Cardiac muscle cell (in vitro differentiated cells and primary cell): ENCODE measurements around the gene ADRM1. TPM values are rescaled to one million over a fixed set of nuclear protein-coding genes. Genes with fewer than 3 reads are reported as not detected.
A peak's percentile ranks its signal among the peaks of the same experiment; 100 is the strongest.

Source experiments
- DNase-seq, 2 donors: peaks; one replicate each; pipeline versions ENCODE4 v3.0.0 to v3.0.0-alpha.2; 2010 to 2017; ENCODE audit warnings: low read depth in 1 of 2, low spot score in 1 of 2
- H3K27ac ChIP-seq: fragments of 200-600 bp; sonication (generic); 2 replicates; pipeline ENCODE4 v1.5.1; 2016
- H3K27me3 ChIP-seq: fragments of 200-600 bp; sonication (generic); 2 replicates; pipeline ENCODE4 v1.6.0; 2016; ENCODE audit warnings: control low read depth
- H3K36me3 ChIP-seq: fragments of 200-600 bp; sonication (generic); 2 replicates; pipeline ENCODE4 v1.5.1; 2016; ENCODE audit warnings: control low read depth
- H3K4me1 ChIP-seq: fragments of 200-600 bp; sonication (generic); 2 replicates; pipeline ENCODE4 v1.8.1; 2017; ENCODE audit warnings: low read depth, mild to moderate bottlenecking, mixed run types
- H3K4me3 ChIP-seq: fragments of 200-600 bp; sonication (generic); 2 replicates; pipeline ENCODE4 v1.5.1; 2016; ENCODE audit warnings: mild to moderate bottlenecking
- H3K9me3 ChIP-seq: fragments of 200-600 bp; sonication (generic); 2 replicates; pipeline ENCODE4 v1.5.1; 2017; ENCODE audit warnings: low read depth, mild to moderate bottlenecking, control low read depth
- polyA plus RNA-seq: library from polyadenylated mRNA; unstranded; fragments of >200 nt; fragmentation: Nextera tagmentation; extraction: Ambion mirVana; gene quantifications from 2 replicates; pipeline ENCODE4 v1.2.1, GENCODE V29; 2016
- total RNA-seq: library from RNA; depleted of rRNA; stranded (reverse); fragments of >200 nt; gene quantifications from 2 replicates; pipeline ENCODE4 v1.2.3, GENCODE V29; 2016
- TF ChIP-seq, protein P1 (sequence below): IDR thresholded peaks from 2 replicates; pipeline ENCODE4 v1.5.1; 2012; ENCODE audit warnings: low read depth, mild to moderate bottlenecking, low read length

Gene ADRM1
- total and polyA plus RNA-seq, 2 experiments from 2014 or later = 128 to 160 TPM

GRCh38 chr20:62352402-62353288, 49.8 kb downstream of the ADRM1 start:
- no peak for DNase-seq
- Histone ChIP-seq H3K4me1 (peaks cover 21% of the 10 kb centered on the region), H3K9me3 (no peaks in the 10 kb centered on the region), H3K27me3 (no peaks in the 10 kb centered on the region), H3K4me3 (no peak overlapping the region), H3K27ac (no peak overlapping the region), H3K36me3 (peaks cover 10% of the 10 kb centered on the region)
- TF ChIP-seq, protein P1, sequence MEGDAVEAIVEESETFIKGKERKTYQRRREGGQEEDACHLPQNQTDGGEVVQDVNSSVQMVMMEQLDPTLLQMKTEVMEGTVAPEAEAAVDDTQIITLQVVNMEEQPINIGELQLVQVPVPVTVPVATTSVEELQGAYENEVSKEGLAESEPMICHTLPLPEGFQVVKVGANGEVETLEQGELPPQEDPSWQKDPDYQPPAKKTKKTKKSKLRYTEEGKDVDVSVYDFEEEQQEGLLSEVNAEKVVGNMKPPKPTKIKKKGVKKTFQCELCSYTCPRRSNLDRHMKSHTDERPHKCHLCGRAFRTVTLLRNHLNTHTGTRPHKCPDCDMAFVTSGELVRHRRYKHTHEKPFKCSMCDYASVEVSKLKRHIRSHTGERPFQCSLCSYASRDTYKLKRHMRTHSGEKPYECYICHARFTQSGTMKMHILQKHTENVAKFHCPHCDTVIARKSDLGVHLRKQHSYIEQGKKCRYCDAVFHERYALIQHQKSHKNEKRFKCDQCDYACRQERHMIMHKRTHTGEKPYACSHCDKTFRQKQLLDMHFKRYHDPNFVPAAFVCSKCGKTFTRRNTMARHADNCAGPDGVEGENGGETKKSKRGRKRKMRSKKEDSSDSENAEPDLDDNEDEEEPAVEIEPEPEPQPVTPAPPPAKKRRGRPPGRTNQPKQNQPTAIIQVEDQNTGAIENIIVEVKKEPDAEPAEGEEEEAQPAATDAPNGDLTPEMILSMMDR = no peak

DNA sequence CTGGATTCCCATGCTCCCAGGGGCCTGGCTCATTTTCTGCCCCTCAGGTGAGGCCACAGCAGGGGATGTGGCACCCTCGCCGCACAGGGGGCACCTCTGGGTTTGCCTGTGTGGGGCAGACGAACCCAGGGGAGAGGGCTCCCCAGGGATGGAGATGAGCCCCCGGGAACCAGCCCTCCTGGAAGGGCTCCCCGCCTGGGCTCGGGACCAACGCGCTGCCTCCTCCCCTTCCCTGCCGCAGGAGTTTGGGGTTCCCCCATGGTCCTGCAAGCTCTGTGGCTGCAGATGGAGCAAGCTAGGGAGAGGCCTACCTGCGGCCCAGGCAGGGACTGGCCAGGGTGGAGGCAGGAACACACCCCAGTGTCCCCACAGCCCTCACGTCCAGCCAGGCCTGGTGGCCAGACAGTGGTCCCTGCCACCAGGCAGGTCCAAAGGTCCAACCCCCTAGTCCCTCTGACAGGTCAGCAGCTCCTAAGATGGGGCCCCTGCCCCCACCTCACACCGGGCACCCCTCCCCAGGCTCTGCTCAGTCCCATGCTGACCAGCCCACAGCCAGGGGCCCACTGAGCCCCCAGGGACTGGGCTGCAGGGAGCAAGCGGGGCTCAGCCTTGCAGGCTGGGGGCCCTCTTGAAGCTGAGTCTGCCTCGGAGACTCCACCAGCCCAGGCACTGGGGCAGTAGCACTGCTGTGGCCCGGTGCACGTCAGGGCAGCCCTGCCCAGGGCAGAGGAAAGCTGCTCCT, 50.7 kb downstream of the ADRM1 start:
- Histone ChIP-seq H3K4me3 (no peak overlapping the region), H3K9me3 (no peaks in the 10 kb centered on the region), H3K27me3 (no peaks in the 10 kb centered on the region), H3K4me1 (peaks cover 21% of the 10 kb centered on the region), H3K27ac (no peak overlapping the region), H3K36me3 (peaks cover 10% of the 10 kb centered on the region)
- TF ChIP-seq, protein P1 = no peak
- no peak for DNase-seq

DNA sequence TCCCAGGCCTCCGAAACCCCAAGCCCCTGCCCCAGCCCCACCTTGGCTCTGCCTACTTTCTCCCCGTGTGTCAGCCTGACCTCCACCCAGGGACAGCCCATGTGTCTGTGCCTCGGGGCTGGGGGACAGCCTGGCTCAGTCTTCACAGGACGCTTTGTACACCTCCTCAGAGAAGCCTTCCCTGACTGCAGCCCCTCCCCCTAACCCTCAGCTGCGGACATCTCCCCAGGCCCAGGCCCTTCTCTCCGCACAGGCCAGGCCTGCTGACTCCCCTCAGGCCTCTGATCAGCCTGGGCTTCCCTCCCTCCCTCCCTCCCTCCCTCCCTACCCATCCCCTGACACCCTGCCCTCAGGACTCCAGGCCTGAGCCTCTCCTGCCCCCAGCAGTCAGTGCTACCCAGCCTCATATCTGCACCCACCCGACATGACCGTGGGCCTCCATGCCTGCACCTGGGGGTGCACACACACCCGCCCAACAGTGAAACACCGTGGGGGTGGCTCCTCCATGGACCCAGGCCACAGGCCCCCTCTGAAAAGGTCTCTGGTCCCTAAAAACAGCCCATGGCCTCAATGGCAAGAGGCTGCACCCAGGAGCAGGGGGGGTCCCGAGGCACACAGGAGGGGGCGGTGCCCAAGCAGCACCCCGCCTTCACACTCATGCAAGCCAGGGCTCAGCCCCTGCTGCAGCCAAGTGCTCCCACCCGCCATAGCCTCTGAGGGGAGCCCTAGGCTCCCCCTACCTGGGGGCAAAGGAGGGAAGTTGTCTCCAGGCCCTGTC, 51.4 kb downstream of the ADRM1 start:
- no peaks in the 10 kb centered on the region for H3K27me3 ChIP-seq
- H3K4me1 ChIP-seq = peaks cover 21% of the 10 kb centered on the region
- DNase-seq = no peak
- TF ChIP-seq, protein P1 = no peak
- H3K27ac ChIP-seq = peak overlapping the region; percentile 13
- peaks cover 10% of the 10 kb centered on the region for H3K36me3 ChIP-seq
- no peaks in the 10 kb centered on the region for H3K9me3 ChIP-seq
- H3K4me3 ChIP-seq = no peak overlapping the region

DNA sequence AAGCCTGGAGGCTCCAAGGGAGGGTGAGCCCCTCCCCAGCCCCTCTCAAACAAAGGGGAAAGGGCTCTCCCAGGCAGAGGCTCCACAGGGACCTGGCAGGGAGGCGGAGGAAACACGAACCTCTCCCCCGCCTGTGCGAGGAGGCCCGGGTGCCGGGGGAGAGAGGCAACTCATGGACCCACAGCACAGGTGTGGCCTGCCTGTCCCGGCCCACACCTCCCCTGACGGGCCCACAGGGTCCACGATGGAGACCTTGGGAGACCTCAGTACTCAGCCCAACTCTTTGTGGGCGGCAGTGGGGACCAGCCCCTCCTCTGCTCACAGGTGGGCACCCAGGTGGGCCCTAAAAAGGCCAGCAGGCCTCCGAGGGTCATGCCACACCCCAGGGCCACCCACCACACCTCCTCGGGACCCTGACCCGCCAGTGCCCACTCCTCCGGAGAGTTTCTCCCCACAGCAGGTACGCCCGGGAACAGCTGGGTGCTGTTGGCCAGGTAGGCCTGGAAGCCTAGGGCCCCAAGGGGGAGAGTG, 52.1 kb downstream of the ADRM1 start:
- peaks cover 21% of the 10 kb centered on the region for H3K4me1 ChIP-seq
- TF ChIP-seq, protein P1 = no peak
- H3K27me3 ChIP-seq = no peaks in the 10 kb centered on the region
- no peak overlapping the region for H3K4me3 ChIP-seq
- H3K9me3 ChIP-seq = no peaks in the 10 kb centered on the region
- DNase-seq = no peak
- H3K27ac ChIP-seq = peak overlapping the region; percentile 91
- peaks cover 10% of the 10 kb centered on the region for H3K36me3 ChIP-seq

GRCh38 chr20:62355516-62355877, 52.7 kb downstream of the ADRM1 start:
- Histone ChIP-seq H3K4me3 (no peak overlapping the region), H3K4me1 (peaks cover 21% of the 10 kb centered on the region), H3K9me3 (no peaks in the 10 kb centered on the region), H3K27ac (peak overlapping the region; percentile 91), H3K36me3 (peaks cover 10% of the 10 kb centered on the region), H3K27me3 (no peaks in the 10 kb centered on the region)
- peak in 1 of 2 donors; percentile 41 for DNase-seq
- TF ChIP-seq, protein P1 = no peak
